ENCODE results near the gene SELENOV. TPM values are rescaled to one million over a fixed set of nuclear protein-coding genes. Genes with fewer than 3 reads are reported as not detected.
A peak's percentile ranks its signal among the peaks of the same experiment; 100 is the strongest.

SELENOV gene
- total RNA-seq, 1 donor from 2014 or later = not detected

GRCh38 chr19:39497701-39497995 is 17.3 kb upstream of the SELENOV start:
- Histone ChIP-seq H4K20me1 (ENCODE audit: insufficient read depth, low read length) (no peaks in the 10 kb centered on the region), H3K9me3 (ENCODE audit: insufficient read depth, low read depth, low read length) (no peaks in the 10 kb centered on the region), H3K4me3 (ENCODE audit: insufficient read depth, low read depth, low read length) (peak overlapping the region; percentile 30), H3K79me2 (ENCODE audit: insufficient read depth, low read length) (no peaks in the 10 kb centered on the region), H3K9ac (ENCODE audit: low read length) (no peak overlapping the region), H3K27me3 (ENCODE audit: insufficient read depth, low read length) (peaks cover 31% of the 10 kb centered on the region), H2AFZ (ENCODE audit: low read depth, low read length) (peak overlapping the region; percentile 41), H3K27ac (ENCODE audit: low read depth, low read length) (no peak overlapping the region), H3K36me3 (ENCODE audit: insufficient read depth, low read length) (no peaks in the 10 kb centered on the region), H3K4me1 (ENCODE audit: insufficient read depth, low read length) (peaks cover 11% of the 10 kb centered on the region), H3K4me2 (ENCODE audit: low read length) (peak overlapping the region; percentile 79)
- Mint-ChIP-seq H3K9me3 (ENCODE audit: unreplicated experiment) (peaks cover 4% of the 10 kb centered on the region), H3K4me3 (ENCODE audit: unreplicated experiment) (no peak overlapping the region), H3K36me3 (ENCODE audit: low read depth, unreplicated experiment) (no peaks in the 10 kb centered on the region), H3K4me1 (ENCODE audit: low read depth, unreplicated experiment) (peaks cover 5% of the 10 kb centered on the region), H3K27me3 (ENCODE audit: low read depth, unreplicated experiment) (peaks cover 42% of the 10 kb centered on the region), H3K27ac (ENCODE audit: unreplicated experiment) (no peak overlapping the region)
- DNase-seq (ENCODE audit: low read depth) = no peak
- TF ChIP-seq CTCF (IDR thresholded peaks at IDR 0.05; ENCODE audit: insufficient read depth, low read depth, low read length) (no peak), EZH2 (IDR thresholded peaks at IDR 0.05; ENCODE audit: insufficient read depth, low read length) (no peak)
- no peak for FAIRE-seq

- peak; percentile 14 for DNase-seq (ENCODE audit: low read depth)
- H3K36me3 ChIP-seq (ENCODE audit: insufficient read depth, low read length) = no peaks in the 10 kb centered on the region
These were observed 16.7 kb upstream of the SELENOV start for GRCh38 chr19:39497996-39498797.

More at GRCh38 chr19:39497996-39498797, 16.7 kb upstream of the SELENOV start:
- no peak for FAIRE-seq
- peak overlapping the region; percentile 64 for H3K27ac Mint-ChIP-seq (ENCODE audit: unreplicated experiment)
- Histone ChIP-seq H4K20me1 (ENCODE audit: insufficient read depth, low read length) (no peaks in the 10 kb centered on the region), H2AFZ (ENCODE audit: low read depth, low read length) (peak overlapping the region; percentile 41), H3K9me3 (ENCODE audit: insufficient read depth, low read depth, low read length) (no peaks in the 10 kb centered on the region), H3K4me1 (ENCODE audit: insufficient read depth, low read length) (peaks cover 11% of the 10 kb centered on the region), H3K4me3 (ENCODE audit: insufficient read depth, low read depth, low read length) (peak overlapping the region; percentile 30), H3K79me2 (ENCODE audit: insufficient read depth, low read length) (no peaks in the 10 kb centered on the region), H3K27ac (ENCODE audit: low read depth, low read length) (no peak overlapping the region), H3K27me3 (ENCODE audit: insufficient read depth, low read length) (peaks cover 31% of the 10 kb centered on the region), H3K4me2 (ENCODE audit: low read length) (peak overlapping the region; percentile 79), H3K9ac (ENCODE audit: low read length) (no peak overlapping the region)
- no peaks in the 10 kb centered on the region for H3K36me3 Mint-ChIP-seq (ENCODE audit: low read depth, unreplicated experiment)
- peak overlapping the region; percentile 48 for H3K4me3 Mint-ChIP-seq (ENCODE audit: unreplicated experiment)
- TF ChIP-seq CTCF (IDR thresholded peaks at IDR 0.05; ENCODE audit: insufficient read depth, low read depth, low read length) (peak; percentile 7), EZH2 (IDR thresholded peaks at IDR 0.05; ENCODE audit: insufficient read depth, low read length) (no peak)
- peaks cover 4% of the 10 kb centered on the region for H3K9me3 Mint-ChIP-seq (ENCODE audit: unreplicated experiment)
- peaks cover 5% of the 10 kb centered on the region for H3K4me1 Mint-ChIP-seq (ENCODE audit: low read depth, unreplicated experiment)
- peaks cover 45% of the 10 kb centered on the region for H3K27me3 Mint-ChIP-seq (ENCODE audit: low read depth, unreplicated experiment)

Data from astrocyte (in vitro differentiated cells and primary cell).